ENCODE data around the gene OR6C4.
"Not testable (repeated sequence)": the region's sequence is repeated elsewhere in the genome, so short reads cannot be mapped to it uniquely, and the experiment has no call there.

Gene OR6C4

DNA sequence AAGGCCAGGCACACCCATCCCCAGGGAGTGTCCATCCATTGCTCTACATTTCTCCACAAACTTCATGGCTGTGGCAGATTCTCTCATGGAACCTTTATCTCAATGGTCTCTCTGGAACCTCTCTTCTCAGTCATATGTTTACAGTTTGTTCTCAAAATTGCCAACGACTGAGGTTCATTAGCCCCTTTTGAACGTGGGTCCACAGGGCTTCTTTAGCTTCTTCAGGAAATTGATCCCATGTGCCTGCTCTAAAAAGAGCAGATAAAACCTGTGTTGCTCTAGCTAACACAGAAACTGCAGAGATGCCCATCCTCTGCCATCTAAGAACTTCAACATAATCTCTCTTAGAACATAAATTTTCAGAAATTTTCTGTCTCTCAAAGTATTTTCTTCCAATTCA, at the start of gene OR6C4:
TSS of gene OR6C4 (plus strand) at position 301 of the 400 bp plus-strand sequence. CDS start 1,625 bp downstream, outside the sequence.
- DNase-seq: no peak

DNA sequence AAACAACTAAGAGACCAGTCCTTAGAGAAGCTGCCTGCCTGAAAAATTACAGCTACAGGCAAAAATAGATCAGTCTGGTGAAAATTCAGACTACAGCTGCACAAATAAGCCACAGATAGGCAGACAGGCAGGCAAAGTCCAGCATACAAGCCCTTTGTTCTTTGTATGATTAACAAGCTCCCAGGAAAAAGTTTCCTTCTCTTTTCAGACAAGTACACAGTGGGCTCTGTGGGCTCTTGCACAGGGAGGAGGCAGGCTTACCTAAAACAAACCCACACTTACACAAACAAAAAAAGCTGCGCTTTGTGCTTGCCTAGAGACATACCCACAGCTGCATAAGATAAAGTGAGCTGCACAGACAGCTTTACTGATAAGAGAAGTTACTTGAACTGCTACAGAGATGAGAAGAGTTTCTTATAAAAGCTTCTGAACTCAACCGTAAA, 49.6 kb upstream of the OR6C4 start:
- DNase-seq: no peak

DNA sequence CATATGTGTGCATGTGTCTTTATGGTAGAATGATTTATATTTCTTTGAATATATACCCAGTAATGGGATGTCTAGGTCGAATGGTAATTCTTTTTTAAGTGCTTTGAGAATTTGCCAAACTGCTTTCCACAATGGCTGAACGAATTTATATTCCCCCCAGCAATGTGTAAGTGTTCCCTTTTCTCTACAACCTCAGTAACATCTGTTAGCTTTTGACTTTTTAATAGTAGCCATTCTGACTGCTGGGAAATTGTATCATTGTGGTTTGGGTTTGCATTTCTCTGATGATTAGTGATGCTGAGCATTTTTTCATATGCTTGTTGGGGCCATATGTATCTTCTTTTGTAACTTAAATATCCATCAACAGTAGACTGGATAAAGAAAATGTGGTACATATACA, 47.8 kb upstream of the OR6C4 start:
- no peak for DNase-seq

DNA sequence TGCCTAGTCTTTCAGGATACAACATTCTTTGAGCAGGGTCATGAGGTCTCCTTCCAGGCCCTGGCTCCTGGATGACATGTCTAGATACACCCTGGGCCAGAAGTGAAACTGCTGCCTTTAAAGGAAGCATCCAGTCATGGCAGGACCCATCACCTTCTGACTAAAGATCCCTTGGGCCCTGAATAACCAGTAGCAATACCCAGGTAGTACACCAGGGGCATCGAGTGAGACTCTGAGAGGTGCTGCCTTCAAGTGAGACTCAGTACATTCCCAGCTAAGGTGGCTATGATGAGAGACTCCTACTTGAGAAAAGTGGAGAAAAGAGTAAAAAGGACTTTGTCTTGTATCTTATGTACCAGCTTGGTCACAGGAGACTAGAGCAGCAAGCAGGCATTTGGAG, 33.7 kb upstream of the OR6C4 start:
- no peak for DNase-seq

DNA sequence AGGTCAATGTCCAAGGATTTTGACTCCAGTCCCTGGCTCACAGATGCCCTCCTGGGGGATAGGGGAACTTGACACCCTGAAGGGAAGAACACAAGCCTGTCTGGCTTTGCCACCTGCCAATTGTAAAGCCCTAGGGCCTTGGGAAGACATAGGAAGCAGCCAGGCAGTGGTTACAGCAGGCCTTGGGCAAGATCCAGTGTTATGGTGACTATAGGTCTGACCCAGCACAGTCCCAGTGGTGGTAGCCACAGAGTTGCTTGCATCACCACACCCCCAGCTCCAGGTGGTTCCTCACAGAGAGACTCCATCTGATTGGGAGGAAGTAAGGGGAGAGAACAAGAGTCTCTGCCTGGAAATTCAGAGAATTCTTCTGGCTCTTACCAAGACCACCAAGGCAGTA, 33.0 kb upstream of the OR6C4 start:
- DNase-seq: no peak

DNA sequence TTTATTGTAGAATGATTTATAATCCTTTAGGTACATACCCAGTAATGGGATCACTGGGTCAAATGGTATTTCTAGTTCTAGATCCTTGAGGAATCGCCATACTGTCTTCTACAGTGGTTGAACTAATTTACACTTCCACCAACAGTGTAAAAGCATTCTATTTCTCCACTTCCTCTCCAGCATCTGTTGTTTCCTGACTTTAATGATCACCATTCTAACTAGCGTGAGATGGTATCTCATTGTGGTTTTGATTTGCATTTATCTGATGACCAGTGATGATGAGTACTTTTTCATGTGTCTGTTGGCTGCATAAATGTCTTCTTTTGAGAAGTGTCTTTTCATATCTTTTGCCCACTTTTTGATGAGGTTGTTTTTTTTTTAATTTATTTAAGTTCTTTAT, 1.2 kb upstream of the OR6C4 start:
- DNase-seq: not testable (repeated sequence)

DNA sequence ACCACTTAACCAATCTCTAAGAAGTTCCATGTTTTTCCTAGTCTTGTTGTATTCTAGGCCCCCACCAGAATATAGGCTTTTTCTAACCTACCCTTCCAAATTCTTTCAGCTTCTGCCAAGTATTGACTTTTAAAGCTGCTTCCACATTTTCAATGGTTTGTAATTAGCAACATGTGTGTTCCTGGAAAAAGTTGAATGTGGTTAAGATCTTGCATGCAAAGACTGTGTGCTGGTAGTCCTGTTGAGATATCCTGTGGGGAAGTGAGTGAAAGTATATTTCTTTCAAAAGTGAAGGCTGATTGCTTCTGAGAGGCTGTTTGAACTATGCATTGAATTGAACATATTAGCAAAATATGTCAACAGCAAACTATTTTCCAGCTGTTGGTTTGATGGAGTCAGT, 646 bp upstream of the OR6C4 start:
- no peak for DNase-seq

DNA sequence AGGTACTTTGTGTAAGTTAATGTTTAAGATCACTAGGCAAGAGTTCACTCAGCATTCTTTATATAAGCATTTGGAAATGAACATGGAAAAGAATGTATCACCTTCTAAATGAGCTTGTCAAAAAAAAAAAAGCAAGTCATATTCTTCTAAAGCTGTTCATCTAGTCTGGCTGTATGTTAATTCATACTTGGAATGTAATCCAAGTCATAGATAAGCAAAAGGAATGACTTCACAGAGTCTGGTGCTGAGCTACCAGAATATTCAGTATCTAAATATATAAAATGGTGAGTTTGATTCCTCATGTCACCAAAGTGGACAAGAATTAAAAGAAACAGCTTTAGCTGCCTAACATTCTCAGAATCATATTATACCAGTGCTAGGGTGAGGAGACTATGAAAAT, 4.9 kb downstream of the OR6C4 start:
- no peak for DNase-seq

DNA sequence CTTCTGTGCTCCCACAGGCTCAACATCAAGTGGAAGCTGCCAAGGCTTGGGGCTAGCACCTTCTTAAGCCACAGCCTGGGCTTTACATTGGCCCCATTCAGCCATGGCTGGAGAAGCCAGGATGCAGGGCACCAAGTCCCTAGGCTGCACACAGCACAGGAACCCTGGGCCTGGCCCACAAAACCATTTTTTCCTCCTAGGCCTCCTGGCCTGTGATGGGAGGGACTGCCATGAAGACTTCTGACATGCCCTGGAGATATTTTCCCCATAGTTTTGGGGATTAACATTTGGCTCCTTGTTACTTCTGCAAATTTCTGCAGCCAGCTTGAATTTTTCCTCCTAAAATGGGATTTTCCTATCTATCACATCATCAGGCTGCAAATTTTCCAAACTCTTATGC, 20.7 kb downstream of the OR6C4 start:
- not testable (repeated sequence) for DNase-seq

DNA sequence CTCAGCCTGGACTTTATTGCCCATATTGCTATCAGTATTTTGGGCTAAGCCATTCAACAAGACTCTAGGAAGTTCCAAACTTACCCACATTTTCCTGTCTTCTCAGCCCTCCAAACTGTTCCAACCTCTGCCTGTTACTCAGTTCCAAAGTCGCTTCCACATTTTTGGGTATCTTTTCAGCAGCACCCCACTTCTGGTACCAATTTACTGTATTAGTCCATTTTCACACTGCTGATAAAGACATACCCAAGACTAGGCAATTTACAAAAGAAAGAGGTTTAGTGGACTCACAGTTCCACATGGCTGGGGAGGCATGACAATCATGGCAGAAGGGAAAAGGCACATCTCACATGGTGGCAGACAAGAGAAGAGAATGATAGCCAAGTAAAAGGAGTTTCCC, 21.3 kb downstream of the OR6C4 start:
- DNase-seq: not testable (repeated sequence)

DNA sequence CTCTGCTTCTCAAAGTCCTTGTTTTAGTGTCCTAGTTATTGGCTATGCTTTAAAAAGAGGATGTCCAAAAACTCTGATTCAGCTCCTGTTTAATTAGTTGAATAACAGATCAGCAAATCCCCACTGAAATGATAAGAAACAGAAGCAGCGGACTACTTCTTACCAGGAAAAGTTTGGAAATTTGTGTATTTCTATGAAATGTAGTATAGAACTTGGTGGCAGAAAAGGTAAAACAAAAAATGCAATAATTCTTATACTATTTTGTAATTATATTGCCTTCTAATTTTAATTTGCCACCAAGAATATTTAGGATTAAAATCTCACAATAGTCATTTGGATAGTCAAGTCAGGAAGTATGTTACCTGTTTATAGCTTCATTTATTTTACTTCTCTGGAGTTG, 22.8 kb downstream of the OR6C4 start, which contains the start of gene OR2AP1:
TSS of gene OR2AP1 (plus strand) at position 301 of the 400 bp plus-strand sequence. CDS start 1,947 bp downstream, outside the sequence.
- DNase-seq: no peak

DNA sequence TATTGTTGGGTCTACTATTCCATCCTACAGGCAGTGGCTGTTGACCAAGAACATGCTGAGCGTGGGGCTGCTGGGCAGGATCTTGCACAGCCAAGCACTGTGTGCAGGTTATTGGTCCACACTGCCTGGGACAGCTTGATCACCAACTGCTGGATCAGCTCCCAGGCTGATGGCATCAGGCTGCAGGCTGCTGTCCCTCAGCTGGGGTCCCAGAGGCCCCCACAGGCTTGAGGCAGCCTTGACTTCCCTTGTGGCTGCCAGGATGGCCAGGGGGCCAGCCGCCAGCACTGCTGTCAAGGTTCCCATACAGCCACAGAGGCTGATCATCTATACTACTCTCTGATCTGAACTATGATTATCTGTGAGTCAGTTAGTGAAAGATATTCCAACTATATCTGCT, 32.7 kb downstream of the OR6C4 start:
- no peak for DNase-seq

DNA sequence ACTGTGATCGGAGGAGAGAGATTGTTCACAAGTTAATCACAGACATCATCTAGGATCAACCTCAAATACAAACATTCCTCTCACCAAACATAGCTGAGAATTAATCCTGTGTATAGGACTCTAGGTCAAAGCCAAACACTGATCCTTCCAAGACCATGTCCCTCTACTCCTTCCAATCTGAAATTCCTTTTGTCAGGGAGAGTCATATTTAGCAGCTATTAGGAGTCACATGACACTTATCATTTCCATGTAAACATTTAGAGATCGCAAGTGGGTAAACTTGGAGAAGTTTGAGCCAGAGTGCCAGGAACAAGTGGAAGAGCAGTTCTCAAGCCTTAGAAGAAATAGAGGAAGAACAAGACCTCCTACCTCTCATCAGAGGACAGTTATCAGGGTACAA, 36.4 kb downstream of the OR6C4 start:
- no peak for DNase-seq

DNA sequence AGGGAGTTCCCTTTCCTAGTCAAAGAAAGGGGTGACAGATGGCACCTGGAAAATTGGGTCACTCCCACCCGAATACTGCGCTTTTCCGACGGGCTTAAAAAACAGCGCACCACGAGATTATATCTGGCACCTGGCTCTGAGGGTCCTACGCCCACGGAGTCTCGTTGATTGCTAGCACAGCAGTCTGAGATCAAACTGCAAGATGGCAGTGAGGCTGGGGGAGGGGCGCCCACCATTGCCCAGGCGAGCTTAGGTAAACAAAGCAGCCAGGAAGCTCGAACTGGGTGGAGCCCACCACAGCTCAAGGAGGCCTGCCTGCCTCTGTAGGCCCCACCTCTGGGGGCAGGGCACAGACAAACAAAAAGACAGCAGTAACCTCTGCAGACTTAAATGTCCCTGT, 40.8 kb downstream of the OR6C4 start:
- not testable (repeated sequence) for DNase-seq
